HFF-Myc (cell line): ENCODE results near the gene PPARGC1A.

Experiments used
- DNase-seq: peaks from one replicate; pipeline ENCODE4 v3.0.0-alpha.2; 2011; ENCODE audit warnings: low read depth; ENCODE audit errors: extremely low read depth
- H3K4me3 ChIP-seq: replicated peaks from 2 replicates; pipeline ENCODE4 v1.5.1; 2011; ENCODE audit warnings: low read depth, mild to moderate bottlenecking, control low read depth, low read length
- CTCF ChIP-seq: IDR thresholded peaks from 2 replicates; pipeline ENCODE4 v1.5.1; 2012; ENCODE audit warnings: mild to moderate bottlenecking, low read depth, low read length, control low read depth; ENCODE audit errors: missing control alignments

The PPARGC1A gene

GRCh38 chr4:23759066-23759465 is 130.8 kb downstream of the PPARGC1A start:
- no peak overlapping the region for H3K4me3 ChIP-seq
- no peak for DNase-seq
- no peak for TF ChIP-seq CTCF

- no peak overlapping the region for H3K4me3 ChIP-seq
- DNase-seq = no peak
- no peak for TF ChIP-seq CTCF
Measured at GRCh38 chr4:23754688-23755087, 135.2 kb downstream of the PPARGC1A start.

- no peak for TF ChIP-seq CTCF
- no peak overlapping the region for H3K4me3 ChIP-seq
- no peak for DNase-seq
Measured at GRCh38 chr4:23750125-23750524, 139.7 kb downstream of the PPARGC1A start.

- no peak for DNase-seq
- TF ChIP-seq CTCF = no peak
- no peak overlapping the region for H3K4me3 ChIP-seq
Measured at GRCh38 chr4:23747281-23747735, 142.5 kb downstream of the PPARGC1A start.

- TF ChIP-seq CTCF = no peak
- H3K4me3 ChIP-seq = no peak overlapping the region
- DNase-seq = no peak
Measured at GRCh38 chr4:23746672-23747071, 143.2 kb downstream of the PPARGC1A start.

- no peak for TF ChIP-seq CTCF
- DNase-seq = no peak
- H3K4me3 ChIP-seq = no peak overlapping the region
Measured at GRCh38 chr4:23746027-23746426, 143.8 kb downstream of the PPARGC1A start.

GRCh38 chr4:23745377-23745776 is 144.5 kb downstream of the PPARGC1A start:
- DNase-seq = no peak
- no peak overlapping the region for H3K4me3 ChIP-seq
- TF ChIP-seq CTCF = no peak
